A549 (cell line): ENCODE results near the gene BHMT.

Experiments
- CBX2 ChIP-seq: fragments of 200-600 bp; sonication (generic); IDR thresholded peaks from 2 replicates; pipeline ENCODE4 v1.6.1; 2016; ENCODE audit warnings: low read depth, mild to moderate bottlenecking, borderline replicate concordance
- CHD2 ChIP-seq: fragments of 150-350 bp; IDR thresholded peaks from 2 replicates; pipeline ENCODE4 v1.6.1; 2014; ENCODE audit warnings: low read length; ENCODE audit not compliant: partially characterized antibody
- EHMT2 ChIP-seq: fragments of 200-600 bp; sonication (generic); IDR thresholded peaks from 2 replicates; pipeline ENCODE4 v1.6.1; 2016; ENCODE audit warnings: antibody characterized with exemption, low read depth, mild to moderate bottlenecking, moderate library complexity
- EP300 ChIP-seq, 2 experiments: fragments of >200 bp; sonication (Bioruptor Twin); formaldehyde crosslinking; IDR thresholded peaks; 2 replicates in 1 of 2; 3 replicates in 1 of 2; pipeline ENCODE4 v1.6.1; 2016 to 2017
- KDM5A ChIP-seq: fragments of 200-600 bp; sonication (generic); IDR thresholded peaks from 2 replicates; pipeline ENCODE4 v1.6.1; 2016; ENCODE audit warnings: antibody characterized with exemption, mild to moderate bottlenecking
- MYC ChIP-seq: IDR thresholded peaks from 2 replicates; pipeline ENCODE4 v1.6.1; 2012; ENCODE audit warnings: mild to moderate bottlenecking, inconsistent platforms, low read length, improper control_type of control experiment, borderline replicate concordance
- POLR2A ChIP-seq: IDR thresholded peaks from 2 replicates; pipeline ENCODE4 v1.6.1; 2012; ENCODE audit warnings: mild to moderate bottlenecking, low read length
- RAD21 ChIP-seq, 2 experiments: fragments of >200 bp in 1 of 2; sonication (Bioruptor Twin) in 1 of 2; formaldehyde crosslinking in 1 of 2; IDR thresholded peaks in 1 of 2; conservative IDR thresholded peaks in 1 of 2; 2 replicates in 1 of 2; 3 replicates in 1 of 2; pipeline ENCODE4 v1.6.1; 2012 to 2018; ENCODE audit warnings: inconsistent platforms in 1 of 2
- RFX5 ChIP-seq: fragments of 450-650 bp; IDR thresholded peaks from 2 replicates; pipeline ENCODE4 v1.7.1; 2014; ENCODE audit warnings: antibody characterized with exemption, mild to moderate bottlenecking, moderate library complexity
- SMC3 ChIP-seq: fragments of >200 bp; sonication (Bioruptor Twin); formaldehyde crosslinking; IDR thresholded peaks from 3 replicates; pipeline ENCODE4 v1.6.1; 2018; ENCODE audit warnings: inconsistent platforms
- TP53 ChIP-seq: fragments of 250-450 bp; sonication (Bioruptor Pico); IDR thresholded peaks from 2 replicates; pipeline ENCODE4 v1.5.0; 2021; ENCODE audit warnings: mild to moderate bottlenecking, moderate library complexity
- TF ChIP-seq, protein P1 (sequence below): fragments of >200 bp; sonication (Bioruptor Twin); formaldehyde crosslinking; IDR thresholded peaks from 3 replicates; pipeline ENCODE4 v1.5.1; 2016
- TF ChIP-seq, protein P2 (sequence below): IDR thresholded peaks from 2 replicates; pipeline ENCODE4 v1.6.1; 2012

DNA sequence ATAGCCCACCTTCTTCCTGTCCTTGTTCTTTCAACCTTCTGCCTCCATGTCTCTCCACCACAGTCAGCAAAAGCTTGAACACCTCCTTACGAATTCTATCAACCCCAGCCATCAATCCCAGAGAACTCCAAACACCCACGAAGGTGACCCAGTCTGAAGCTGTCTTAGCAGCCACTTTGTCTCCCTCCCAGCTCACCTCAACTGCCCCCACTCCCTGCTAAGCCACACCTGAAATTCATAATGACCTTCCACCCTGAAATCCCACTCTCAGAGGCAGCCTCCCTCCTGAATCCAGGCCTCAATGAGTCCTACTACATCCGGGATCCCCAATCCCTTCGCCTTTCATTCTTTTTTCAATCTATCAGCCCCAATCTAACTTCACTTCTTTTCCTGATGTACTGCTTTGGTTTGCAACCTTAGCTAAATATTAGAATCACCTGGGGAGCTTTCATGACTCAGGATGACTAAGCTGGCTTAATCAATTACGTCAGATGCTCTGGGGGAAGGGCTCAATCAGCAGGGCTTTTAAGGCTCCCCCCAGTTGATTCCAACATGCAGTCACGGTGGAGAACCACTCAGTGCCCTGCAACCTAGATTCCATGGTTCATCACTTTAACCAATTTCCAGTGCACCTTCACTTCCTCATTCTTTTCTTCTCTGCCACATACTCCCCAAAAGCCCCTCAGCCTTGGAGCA, 32.2 kb downstream of the BHMT start:
- TF ChIP-seq RAD21 (conservative IDR thresholded peaks at IDR 0.05 in 1 of 2, IDR thresholded peaks at IDR 0.05 in 1 of 2) (no peak), TP53 (CRISPR knock-in tag) (no peak), SMC3 (no peak), KDM5A (no peak), EP300 (IDR thresholded peaks at IDR 0.05) (no peak), MYC (no peak), EHMT2 (no peak), CBX2 (no peak), RFX5 (no peak), CHD2 (no peak), POLR2A (no peak)
- TF ChIP-seq, protein P1, sequence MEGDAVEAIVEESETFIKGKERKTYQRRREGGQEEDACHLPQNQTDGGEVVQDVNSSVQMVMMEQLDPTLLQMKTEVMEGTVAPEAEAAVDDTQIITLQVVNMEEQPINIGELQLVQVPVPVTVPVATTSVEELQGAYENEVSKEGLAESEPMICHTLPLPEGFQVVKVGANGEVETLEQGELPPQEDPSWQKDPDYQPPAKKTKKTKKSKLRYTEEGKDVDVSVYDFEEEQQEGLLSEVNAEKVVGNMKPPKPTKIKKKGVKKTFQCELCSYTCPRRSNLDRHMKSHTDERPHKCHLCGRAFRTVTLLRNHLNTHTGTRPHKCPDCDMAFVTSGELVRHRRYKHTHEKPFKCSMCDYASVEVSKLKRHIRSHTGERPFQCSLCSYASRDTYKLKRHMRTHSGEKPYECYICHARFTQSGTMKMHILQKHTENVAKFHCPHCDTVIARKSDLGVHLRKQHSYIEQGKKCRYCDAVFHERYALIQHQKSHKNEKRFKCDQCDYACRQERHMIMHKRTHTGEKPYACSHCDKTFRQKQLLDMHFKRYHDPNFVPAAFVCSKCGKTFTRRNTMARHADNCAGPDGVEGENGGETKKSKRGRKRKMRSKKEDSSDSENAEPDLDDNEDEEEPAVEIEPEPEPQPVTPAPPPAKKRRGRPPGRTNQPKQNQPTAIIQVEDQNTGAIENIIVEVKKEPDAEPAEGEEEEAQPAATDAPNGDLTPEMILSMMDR, result no peak
- TF ChIP-seq, protein P2, sequence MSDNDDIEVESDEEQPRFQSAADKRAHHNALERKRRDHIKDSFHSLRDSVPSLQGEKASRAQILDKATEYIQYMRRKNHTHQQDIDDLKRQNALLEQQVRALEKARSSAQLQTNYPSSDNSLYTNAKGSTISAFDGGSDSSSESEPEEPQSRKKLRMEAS, result no peak
